MM.1S (cell line): Measurements from ENCODE around the gene GJA8.

Source experiments
- EZH2 ChIP-seq: fragments of 300-600 bp; sonication (generic); optimal IDR thresholded peaks from 2 replicates; pipeline ENCODE3; 2017; ENCODE audit warnings: low read depth, mild to moderate bottlenecking, antibody characterized with exemption, low read length, mixed read lengths
- EZH2phosphoT487 ChIP-seq: fragments of 300-600 bp; sonication (generic); IDR thresholded peaks from 2 replicates; pipeline ENCODE4 v1.6.1; 2018; ENCODE audit warnings: antibody characterized with exemption, low read length
- TF ChIP-seq, protein P1 (sequence below): fragments of 300-600 bp; sonication (generic); IDR thresholded peaks from 2 replicates; pipeline ENCODE4 v1.5.1; 2016; ENCODE audit warnings: antibody characterized with exemption, low read length, mixed read lengths

DNA sequence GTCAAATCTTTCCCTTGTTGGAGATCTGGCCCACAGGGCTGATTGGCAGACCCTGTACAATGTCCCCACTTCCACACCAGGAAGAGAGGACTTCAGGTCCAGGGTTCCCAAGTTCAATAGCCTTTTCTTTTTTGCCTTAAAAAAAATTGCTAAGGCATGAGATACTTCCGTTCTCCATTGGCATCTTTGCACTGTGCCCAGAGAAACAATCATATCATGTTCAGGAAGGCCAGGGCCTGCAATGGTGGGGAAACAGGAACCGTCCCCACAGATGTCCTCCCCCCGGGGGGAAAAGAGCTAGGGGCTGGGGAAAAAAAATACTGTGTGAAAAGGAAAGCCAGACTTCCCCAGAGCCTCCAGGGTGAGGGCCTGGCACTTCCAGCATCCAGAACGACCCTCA lies 24.6 kb upstream of the GJA8 start:
- TF ChIP-seq EZH2phosphoT487 (no peak), EZH2 (no peak)
- TF ChIP-seq, protein P1, sequence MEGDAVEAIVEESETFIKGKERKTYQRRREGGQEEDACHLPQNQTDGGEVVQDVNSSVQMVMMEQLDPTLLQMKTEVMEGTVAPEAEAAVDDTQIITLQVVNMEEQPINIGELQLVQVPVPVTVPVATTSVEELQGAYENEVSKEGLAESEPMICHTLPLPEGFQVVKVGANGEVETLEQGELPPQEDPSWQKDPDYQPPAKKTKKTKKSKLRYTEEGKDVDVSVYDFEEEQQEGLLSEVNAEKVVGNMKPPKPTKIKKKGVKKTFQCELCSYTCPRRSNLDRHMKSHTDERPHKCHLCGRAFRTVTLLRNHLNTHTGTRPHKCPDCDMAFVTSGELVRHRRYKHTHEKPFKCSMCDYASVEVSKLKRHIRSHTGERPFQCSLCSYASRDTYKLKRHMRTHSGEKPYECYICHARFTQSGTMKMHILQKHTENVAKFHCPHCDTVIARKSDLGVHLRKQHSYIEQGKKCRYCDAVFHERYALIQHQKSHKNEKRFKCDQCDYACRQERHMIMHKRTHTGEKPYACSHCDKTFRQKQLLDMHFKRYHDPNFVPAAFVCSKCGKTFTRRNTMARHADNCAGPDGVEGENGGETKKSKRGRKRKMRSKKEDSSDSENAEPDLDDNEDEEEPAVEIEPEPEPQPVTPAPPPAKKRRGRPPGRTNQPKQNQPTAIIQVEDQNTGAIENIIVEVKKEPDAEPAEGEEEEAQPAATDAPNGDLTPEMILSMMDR: no peak
